ENCODE results near the gene ZEB2. TPM values are rescaled to one million over a fixed set of nuclear protein-coding genes. Genes with fewer than 3 reads are reported as not detected.

ZEB2 gene
- total and polyA plus RNA-seq, 2 donors (not counting 3 experiments of a cell fraction or from before 2014, with no cell fraction given), result 17.9 to 49.6 TPM

GRCh38 chr2:144528108-144528507 lies 8.2 kb upstream of the ZEB2 start:
- no peak overlapping the region for H3K4me2 ChIP-seq (ENCODE audit: insufficient read depth, low read length)
- ChIA-PET POLR2A (no interaction called here), CTCF (interaction anchor here (1.0 to 1.6 kb wide), 3 partner anchors 9 to 31 kb away, joined by 3 to 4 read pairs (median 3); no protein-coding TSS in a partner anchor)
- no TSS peak for BruUV-seq (replicated peaks)
- no peak overlapping the region for H3K4me3 ChIP-seq (replicated peaks in 1 of 3; ENCODE audit: insufficient read depth in 1 of 3, low read depth in 1 of 3, low read length in 3 of 3)
- dilution Hi-C loops (cut with MboI; ENCODE audit: extremely low pct_ligation_motif_present, low sequenced_read_pairs), result no loop called here
- intact Hi-C loops (cut with micrococcal nuclease), result loop anchor here (10.0 kb wide), 1 partner anchor 677 kb away; no protein-coding TSS in a partner anchor
- FAIRE-seq (no peak), DNase-seq (ENCODE audit: low read depth, low spot score) (no peak)
- no peaks in the 10 kb centered on the region for H4K20me1 ChIP-seq (replicated peaks; ENCODE audit: control insufficient read depth, extremely low read depth, insufficient read depth, low read length)
- peaks cover 5% of the 10 kb centered on the region for H3K4me1 ChIP-seq (ENCODE audit: control insufficient read depth, extremely low read depth, insufficient read depth, low read length)
- H3K27me3 ChIP-seq (ENCODE audit: control insufficient read depth in 2 of 2, insufficient read depth in 2 of 2, low read length in 2 of 2), result no peaks in the 10 kb centered on the region
- no peaks in the 10 kb centered on the region for H3K9me1 ChIP-seq (replicated peaks; ENCODE audit: control insufficient read depth, extremely low read depth, insufficient read depth, low read length)
- H3K9me3 ChIP-seq (replicated peaks; ENCODE audit: control insufficient read depth, insufficient read depth, low read length), result no peaks in the 10 kb centered on the region
- H3K27ac ChIP-seq (ENCODE audit: insufficient read depth, low read depth, low read length), result no peak overlapping the region
- no peak overlapping the region for H3K9ac ChIP-seq (replicated peaks; ENCODE audit: extremely low read depth, insufficient read depth, low read length)
- no peak overlapping the region for H2AFZ ChIP-seq (ENCODE audit: low read depth, low read length)
- H3K79me2 ChIP-seq (ENCODE audit: control insufficient read depth, insufficient read depth, low read length), result no peaks in the 10 kb centered on the region
- TF ChIP-seq FOS (IDR thresholded peaks at IDR 0.05; ENCODE audit: borderline replicate concordance, insufficient read depth, low read length), result no peak
- TF ChIP-seq MAX (IDR thresholded peaks at IDR 0.05; ENCODE audit: insufficient read depth, insufficient read length), result no peak
- no peak for TF ChIP-seq MYC (IDR thresholded peaks at IDR 0.05; ENCODE audit: low read depth, low read length)
- TF ChIP-seq JUN (IDR thresholded peaks at IDR 0.05; ENCODE audit: borderline replicate concordance, insufficient read depth, insufficient read length, low read depth), result no peak
- TF ChIP-seq CTCF (IDR thresholded peaks at IDR 0.05; ENCODE audit: extremely low read depth in 1 of 2, insufficient read depth in 1 of 2, low read depth in 1 of 2, low read length in 2 of 2), result no peak
- no peak for TF ChIP-seq GATA2 (IDR thresholded peaks at IDR 0.05; ENCODE audit: insufficient read depth, insufficient read length, low read depth, low read length)
- no peak for TF ChIP-seq POLR2A (IDR thresholded peaks at IDR 0.05; ENCODE audit: low read depth, low read length)
- no peak for TF ChIP-seq EZH2 (IDR thresholded peaks at IDR 0.05; ENCODE audit: borderline replicate concordance, low read depth, low read length, severe bottlenecking)
- TF ChIP-seq POLR2AphosphoS5 (IDR thresholded peaks at IDR 0.05; ENCODE audit: insufficient read depth, low read depth, low read length), result no peak
- H3K36me3 ChIP-seq (ENCODE audit: control insufficient read depth in 2 of 2, extremely low read depth in 1 of 2, insufficient read depth in 2 of 2, low read length in 2 of 2), result no peaks in the 10 kb centered on the region

Measured in endothelial cell of umbilical vein (primary cell).